ENCODE measurements around the gene GPI.
"Not testable (repeated sequence)": the region's sequence is repeated elsewhere in the genome, so short reads cannot be mapped to it uniquely, and the experiment has no call there.

Gene GPI

GRCh38 chr19:34368338-34368737, 3.3 kb downstream of the GPI start:
- DNase-seq, result no peak

- DNase-seq, result not testable (repeated sequence)
These were observed 4.2 kb downstream of the GPI start for GRCh38 chr19:34369166-34369565.

GRCh38 chr19:34370117-34370516, 5.1 kb downstream of the GPI start:
- no peak for DNase-seq

- no peak for DNase-seq
These were observed 6.0 kb downstream of the GPI start for GRCh38 chr19:34370983-34371382.

GRCh38 chr19:34373601-34374288, 8.7 kb downstream of the GPI start:
- no peak for DNase-seq

- DNase-seq, result no peak
These were observed 10.6 kb downstream of the GPI start for GRCh38 chr19:34375598-34375997.

GRCh38 chr19:34380639-34381241, 15.7 kb downstream of the GPI start:
- no peak for DNase-seq

- no peak for DNase-seq
These were observed 16.6 kb downstream of the GPI start for GRCh38 chr19:34381399-34382251.

GRCh38 chr19:34382471-34382870, 17.5 kb downstream of the GPI start:
- no peak for DNase-seq

GRCh38 chr19:34383599-34383998, 18.6 kb downstream of the GPI start:
- no peak for DNase-seq

- DNase-seq, result no peak
These were observed 21.8 kb downstream of the GPI start for GRCh38 chr19:34386645-34387445.

- no peak for DNase-seq
These were observed 22.4 kb downstream of the GPI start for GRCh38 chr19:34387446-34387810.

GRCh38 chr19:34388745-34389144, 23.7 kb downstream of the GPI start:
- DNase-seq, result not testable (repeated sequence)

GRCh38 chr19:34391813-34392212, 26.8 kb downstream of the GPI start:
- no peak for DNase-seq

- DNase-seq, result no peak
These were observed 28.0 kb downstream of the GPI start for GRCh38 chr19:34393031-34393430.

GRCh38 chr19:34393629-34394028, 28.6 kb downstream of the GPI start:
- no peak for DNase-seq

GRCh38 chr19:34397853-34398252, 32.9 kb downstream of the GPI start:
- DNase-seq, result no peak

GRCh38 chr19:34399886-34400285, 34.9 kb downstream of the GPI start:
- DNase-seq, result no peak

- DNase-seq, result not testable (repeated sequence)
These were observed 35.8 kb downstream of the GPI start for GRCh38 chr19:34400844-34401243.

- no peak for DNase-seq
These were observed 37.1 kb downstream of the GPI start for GRCh38 chr19:34402074-34402600.

GRCh38 chr19:34403784-34404108, 38.8 kb downstream of the GPI start:
- no peak for DNase-seq

GRCh38 chr19:34404109-34404909, 39.3 kb downstream of the GPI start, which contains the start of gene PDCD2L:
TSS of gene PDCD2L (plus strand) at chr19:34404399. CDS start at chr19:34404431, 32 bp downstream.
- peak; percentile 81 to 91 (median 88) for DNase-seq
